Neural progenitor cell (in vitro differentiated cells): ENCODE data around the gene ATP8A1.

Source experiments
- CTCF ChIP-seq: fragments of 200-600 bp; sonication (generic); IDR thresholded peaks from 2 replicates; pipeline ENCODE4 v1.5.1; 2017; ENCODE audit warnings: antibody characterized with exemption, mild to moderate bottlenecking
- EZH2phosphoT487 ChIP-seq: fragments of 200-600 bp; sonication (generic); IDR thresholded peaks from 2 replicates; pipeline ENCODE4 v1.6.1; 2017; ENCODE audit warnings: antibody characterized with exemption

GRCh38 chr4:42555828-42556227 lies 101.1 kb downstream of the ATP8A1 start:
- TF ChIP-seq CTCF (no peak), EZH2phosphoT487 (no peak)
